Endodermal cell (in vitro differentiated cells): ENCODE data around the gene FEM1B. TPM values are rescaled to one million over a fixed set of nuclear protein-coding genes. Genes with fewer than 3 reads are reported as not detected.
A peak's percentile ranks its signal among the peaks of the same experiment; 100 is the strongest.

ENCODE experiments used
- DNase-seq: peaks from one replicate; pipeline ENCODE4 v3.0.0-alpha.2; 2017
- H3K27ac ChIP-seq: 2 replicates; pipeline ENCODE4 v1.5.1; 2013; ENCODE audit warnings: mild to moderate bottlenecking, low read depth, low read length, moderate library complexity
- H3K27me3 ChIP-seq: 2 replicates; pipeline ENCODE4 v1.6.1; 2013; ENCODE audit warnings: mild to moderate bottlenecking, low read length, moderate library complexity; ENCODE audit not compliant: insufficient read depth, control insufficient read depth, poor library complexity, severe bottlenecking
- H3K36me3 ChIP-seq: 2 replicates; pipeline ENCODE4 v1.7.0; 2013; ENCODE audit warnings: mild to moderate bottlenecking, low read length, moderate library complexity; ENCODE audit not compliant: control insufficient read depth, insufficient read depth
- H3K4me1 ChIP-seq: one replicate; pipeline ENCODE4 v1.7.0; 2013; ENCODE audit warnings: low read length; ENCODE audit not compliant: control insufficient read depth, insufficient read depth
- H3K4me3 ChIP-seq: 2 replicates; pipeline ENCODE4 v1.5.1; 2013; ENCODE audit warnings: mild to moderate bottlenecking, low read length, moderate library complexity
- H3K9ac ChIP-seq: 2 replicates; pipeline ENCODE4 v1.6.1; 2013; ENCODE audit warnings: mild to moderate bottlenecking, low read length, moderate library complexity; ENCODE audit not compliant: poor library complexity, severe bottlenecking; ENCODE audit errors: extremely low read depth
- H3K9me3 ChIP-seq: 2 replicates; pipeline ENCODE4 v1.6.1; 2013; ENCODE audit warnings: mild to moderate bottlenecking, low read length, moderate library complexity; ENCODE audit not compliant: control insufficient read depth
- H3K27ac Mint-ChIP-seq: 2 replicates; pipeline ENCODE4 v1.8.0; 2020; ENCODE audit warnings: mixed read lengths
- H3K27me3 Mint-ChIP-seq: 2 replicates; pipeline ENCODE4 v1.8.0; 2021; ENCODE audit warnings: mild to moderate bottlenecking, mixed read lengths; ENCODE audit not compliant: insufficient read depth
- H3K36me3 Mint-ChIP-seq: 2 replicates; pipeline ENCODE4 v1.8.0; 2020; ENCODE audit warnings: low read depth, mixed read lengths
- H3K4me1 Mint-ChIP-seq: 2 replicates; pipeline ENCODE4 v1.8.0; 2020; ENCODE audit warnings: mixed read lengths
- H3K4me3 Mint-ChIP-seq: 2 replicates; pipeline ENCODE4 v1.8.0; 2020; ENCODE audit warnings: mild to moderate bottlenecking, moderate library complexity, mixed read lengths
- H3K9me3 Mint-ChIP-seq: 2 replicates; pipeline ENCODE4 v1.8.0; 2020; ENCODE audit warnings: mild to moderate bottlenecking, mixed read lengths
- WGBS, 2 experiments: methylation state at CpG; one replicate each; pipeline versions ENCODE4 v1.1.5 to v1.1.7; 2013; ENCODE audit warnings: missing lambda C conversion rate in 2 of 2, mixed read lengths in 1 of 2; ENCODE audit not compliant: insufficient coverage in 1 of 2, insufficient read length in 1 of 2; 5-methylcytosine and 5-hydroxymethylcytosine counted together
- total RNA-seq, 2 donors: library from RNA; stranded (reverse); fragmentation: NEBNext Ultra II Directional in 1 of 2; extraction: Animal tissue kit (Norgen Biotek cat#: 25700) in 1 of 2; gene quantifications; 2 replicates in 1 of 2; 3 replicates in 1 of 2; pipeline ENCODE4 v1.2.1, GENCODE V29; 2021
- TF ChIP-seq, protein P1 (sequence below): fragments of 200-600 bp; sonication (generic); conservative IDR thresholded peaks from 2 replicates; pipeline ENCODE4 v1.5.0; 2021; ENCODE audit warnings: antibody characterized with exemption, mild to moderate bottlenecking

Gene FEM1B
- total RNA-seq, 2 donors from 2014 or later, result 65.4 to 67.9 TPM

GRCh38 chr15:68303134-68303533 is 25.6 kb downstream of the FEM1B start:
- TF ChIP-seq, protein P1, sequence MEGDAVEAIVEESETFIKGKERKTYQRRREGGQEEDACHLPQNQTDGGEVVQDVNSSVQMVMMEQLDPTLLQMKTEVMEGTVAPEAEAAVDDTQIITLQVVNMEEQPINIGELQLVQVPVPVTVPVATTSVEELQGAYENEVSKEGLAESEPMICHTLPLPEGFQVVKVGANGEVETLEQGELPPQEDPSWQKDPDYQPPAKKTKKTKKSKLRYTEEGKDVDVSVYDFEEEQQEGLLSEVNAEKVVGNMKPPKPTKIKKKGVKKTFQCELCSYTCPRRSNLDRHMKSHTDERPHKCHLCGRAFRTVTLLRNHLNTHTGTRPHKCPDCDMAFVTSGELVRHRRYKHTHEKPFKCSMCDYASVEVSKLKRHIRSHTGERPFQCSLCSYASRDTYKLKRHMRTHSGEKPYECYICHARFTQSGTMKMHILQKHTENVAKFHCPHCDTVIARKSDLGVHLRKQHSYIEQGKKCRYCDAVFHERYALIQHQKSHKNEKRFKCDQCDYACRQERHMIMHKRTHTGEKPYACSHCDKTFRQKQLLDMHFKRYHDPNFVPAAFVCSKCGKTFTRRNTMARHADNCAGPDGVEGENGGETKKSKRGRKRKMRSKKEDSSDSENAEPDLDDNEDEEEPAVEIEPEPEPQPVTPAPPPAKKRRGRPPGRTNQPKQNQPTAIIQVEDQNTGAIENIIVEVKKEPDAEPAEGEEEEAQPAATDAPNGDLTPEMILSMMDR, result no peak
- no peak for DNase-seq
- Mint-ChIP-seq H3K4me1 (peaks cover 16% of the 10 kb centered on the region), H3K36me3 (peaks cover 2% of the 10 kb centered on the region), H3K9me3 (no peaks in the 10 kb centered on the region), H3K4me3 (no peak overlapping the region), H3K27ac (no peak overlapping the region), H3K27me3 (no peaks in the 10 kb centered on the region)
- H3K36me3 ChIP-seq, result peaks cover 3% of the 10 kb centered on the region
- H3K9ac ChIP-seq, result no peak overlapping the region
- H3K27me3 ChIP-seq, result no peaks in the 10 kb centered on the region
- no peaks in the 10 kb centered on the region for H3K4me1 ChIP-seq
- no peak overlapping the region for H3K27ac ChIP-seq
- 72% methylated on average over 2 of the region's 2 CpGs; no CpG with 5 or more reads in 1 of the 2 experiments for WGBS, 2 experiments
- H3K9me3 ChIP-seq, result no peaks in the 10 kb centered on the region
- no peak overlapping the region for H3K4me3 ChIP-seq

GRCh38 chr15:68303560-68304436 is 26.3 kb downstream of the FEM1B start:
- TF ChIP-seq, protein P1, result no peak
- 88 to 89% methylated on average over 6 to 15 of the region's 15 CpGs for WGBS, 2 experiments
- no peak overlapping the region for H3K27ac ChIP-seq
- peak; percentile 47 for DNase-seq
- Mint-ChIP-seq H3K4me3 (no peak overlapping the region), H3K27ac (no peak overlapping the region), H3K27me3 (no peaks in the 10 kb centered on the region), H3K36me3 (no peaks in the 10 kb centered on the region), H3K9me3 (no peaks in the 10 kb centered on the region), H3K4me1 (peaks cover 16% of the 10 kb centered on the region)
- no peak overlapping the region for H3K9ac ChIP-seq
- no peaks in the 10 kb centered on the region for H3K27me3 ChIP-seq
- H3K36me3 ChIP-seq, result no peaks in the 10 kb centered on the region
- H3K4me3 ChIP-seq, result no peak overlapping the region
- no peaks in the 10 kb centered on the region for H3K9me3 ChIP-seq
- no peaks in the 10 kb centered on the region for H3K4me1 ChIP-seq

DNA sequence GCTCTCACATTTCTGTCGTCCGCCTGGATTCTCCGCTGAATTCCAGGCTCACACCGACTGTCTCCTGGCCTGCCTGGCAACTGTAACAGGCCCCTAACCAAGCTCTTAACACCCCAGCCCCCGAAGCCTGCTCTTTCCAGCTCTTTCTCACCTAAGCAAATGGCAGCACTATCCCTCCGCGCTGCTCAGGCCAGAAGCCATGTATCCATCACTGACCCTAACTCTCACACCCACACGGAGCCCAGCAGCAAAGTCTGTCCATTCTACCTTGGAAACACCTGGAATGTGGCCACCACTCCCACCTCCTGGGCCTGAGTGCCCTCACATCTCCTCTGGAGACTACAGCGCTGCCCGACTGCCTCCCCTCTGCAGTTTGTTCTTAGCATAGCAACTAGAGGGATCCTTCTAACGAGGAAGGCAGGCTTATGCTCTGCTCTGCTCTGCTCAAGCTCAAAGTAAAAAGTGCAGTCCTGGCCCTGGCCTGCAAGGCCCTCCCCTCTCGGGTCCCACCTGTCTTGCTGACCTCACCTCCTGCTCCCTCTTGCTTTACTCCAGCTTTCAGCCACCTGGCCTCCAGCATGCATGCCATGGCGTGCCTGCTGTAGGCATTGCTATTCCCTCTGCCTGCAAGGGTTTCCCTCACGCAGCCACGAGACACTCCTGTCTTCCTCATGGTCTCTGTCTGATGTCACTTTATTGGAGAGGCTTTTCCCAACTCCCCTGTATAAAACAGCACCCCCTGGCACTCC is 27.2 kb downstream of the FEM1B start:
- peak overlapping the region; percentile 77 for H3K27ac Mint-ChIP-seq
- TF ChIP-seq, protein P1, result peak; percentile 64

More for the DNA sequence above, 27.2 kb downstream of the FEM1B start:
- DNase-seq, result peak; percentile 86
- H3K4me3 Mint-ChIP-seq, result no peak overlapping the region
- H3K9me3 Mint-ChIP-seq, result no peaks in the 10 kb centered on the region
- 73 to 79% methylated on average over 12 to 15 of the region's 15 CpGs for WGBS, 2 experiments
- Histone ChIP-seq H3K36me3 (no peaks in the 10 kb centered on the region), H3K9me3 (no peaks in the 10 kb centered on the region), H3K4me1 (no peaks in the 10 kb centered on the region), H3K9ac (no peak overlapping the region), H3K27ac (no peak overlapping the region), H3K27me3 (no peaks in the 10 kb centered on the region), H3K4me3 (no peak overlapping the region)
- no peaks in the 10 kb centered on the region for H3K36me3 Mint-ChIP-seq
- no peaks in the 10 kb centered on the region for H3K27me3 Mint-ChIP-seq
- peaks cover 16% of the 10 kb centered on the region for H3K4me1 Mint-ChIP-seq
